HCT116 (cell line): Measurements from ENCODE around the gene EPN1. TPM values are rescaled to one million over a fixed set of nuclear protein-coding genes. Genes with fewer than 3 reads are reported as not detected.
"Not testable (repeated sequence)": the region's sequence is repeated elsewhere in the genome, so short reads cannot be mapped to it uniquely, and the experiment has no call there.

Source experiments
- ATAC-seq: fragments of 200-7000 bp; cut with Tn5 transposase; 2 replicates; pipeline ENCODE4 v1.9.1; 2020; ENCODE audit warnings: mild to moderate bottlenecking, moderate library complexity
- BruUV-seq: library from RNA; stranded (reverse); fragments of 400-500 nt; replicated peaks from 2 replicates; lab custom pipeline; 2021; lab: Mats Ljungman, UMichigan
- CTCF ChIA-PET: fragments of 300-600 bp; sonication (Branson Sonifier 250); formaldehyde crosslinking; loops from one replicate; lab custom pipeline; 2021; ENCODE audit warnings: antibody characterized with exemption; lab: Charles Lee
- POLR2A ChIA-PET: fragments of 300-600, 350-600 bp; sonication (Branson Sonifier 250); formaldehyde crosslinking; loops from one replicate; lab custom pipeline; 2021; ENCODE audit warnings: antibody characterized with exemption; lab: Charles Lee
- RAD21 ChIA-PET, 2 experiments: fragments of 300-600 bp; sonication (Branson Sonifier 250); formaldehyde crosslinking; loops; one replicate each; lab custom pipeline; 2023; ENCODE audit warnings: low total read pairs in 2 of 2; ENCODE audit not compliant: uncharacterized antibody in 2 of 2, unreplicated experiment in 2 of 2, low non-redundant PET in 1 of 2; lab: Charles Lee
- DNase-seq: peaks from one replicate; pipeline ENCODE4 v3.0.0-alpha.2; 2010; ENCODE audit warnings: low read depth, low spot score
- H2AFZ ChIP-seq: fragments of 200-600 bp; shearing (Covaris generic), sonication (generic); 2 replicates; pipeline ENCODE4 v1.6.1; 2017; ENCODE audit warnings: low read depth, mixed run types, mixed read lengths, antibody characterized with exemption, low read length; ENCODE audit not compliant: poor library complexity, severe bottlenecking
- H3K27ac ChIP-seq: 2 replicates; pipeline ENCODE4 v1.5.1; 2012; ENCODE audit warnings: low read depth, low read length
- H3K27me3 ChIP-seq: fragments of 200-600 bp; sonication (generic); 2 replicates; pipeline ENCODE4 v1.6.1; 2016; ENCODE audit warnings: mixed run types, low read length, mixed read lengths; ENCODE audit not compliant: insufficient read depth
- H3K36me3 ChIP-seq, 2 experiments: fragments of 200-500 bp in 1 of 2; fragments of 200-600 bp in 1 of 2; sonication (Bioruptor generic) in 1 of 2; sonication (generic) in 1 of 2; 2 replicates each; pipeline versions ENCODE4 v1.5.1 to v1.6.1; 2014 to 2016; ENCODE audit warnings: low read length in 2 of 2, inconsistent platforms in 1 of 2, mixed read lengths in 1 of 2, mixed run types in 1 of 2; ENCODE audit not compliant: insufficient read depth in 2 of 2, control insufficient read depth in 1 of 2
- H3K4me1 ChIP-seq, 2 experiments: fragments of 200-600 bp in 1 of 2; sonication (generic) in 1 of 2; 2 replicates each; pipeline versions ENCODE4 v1.5.1 to v1.6.1; 2012 to 2017; ENCODE audit warnings: low read length in 2 of 2, inconsistent platforms in 1 of 2, mild to moderate bottlenecking in 1 of 2, mixed read lengths in 1 of 2, mixed run types in 1 of 2, moderate library complexity in 1 of 2; ENCODE audit not compliant: insufficient read depth in 2 of 2, control insufficient read depth in 1 of 2
- H3K4me2 ChIP-seq: fragments of 200-600 bp; sonication (generic); 2 replicates; pipeline ENCODE4 v1.6.1; 2017; ENCODE audit warnings: mixed run types, low read length, mixed read lengths
- H3K4me3 ChIP-seq, 2 experiments: fragments of 200-600 bp in 1 of 2; sonication (generic) in 1 of 2; replicated peaks in 1 of 2; 2 replicates each; pipeline ENCODE4 v1.5.1; 2011 to 2016; ENCODE audit warnings: low read length in 2 of 2, control low read depth in 1 of 2, low read depth in 1 of 2, mild to moderate bottlenecking in 1 of 2, mixed read lengths in 1 of 2, mixed run types in 1 of 2
- H3K79me2 ChIP-seq: fragments of 200-600 bp; sonication (generic); 2 replicates; pipeline ENCODE4 v1.6.1; 2017; ENCODE audit warnings: mild to moderate bottlenecking, mixed run types, low read length, moderate library complexity, mixed read lengths; ENCODE audit not compliant: insufficient read depth
- H3K9ac ChIP-seq: fragments of 200-600 bp; sonication (generic); 2 replicates; pipeline ENCODE4 v1.6.1; 2016; ENCODE audit warnings: low read length, mixed read lengths
- H3K9me2 ChIP-seq: fragments of 200-600 bp; sonication (generic), shearing (Covaris generic); 2 replicates; pipeline ENCODE4 v1.6.1; 2017; ENCODE audit warnings: mixed run types, mild to moderate bottlenecking, moderate library complexity; ENCODE audit not compliant: insufficient read depth
- H3K9me3 ChIP-seq, 2 experiments: fragments of 200-500 bp in 1 of 2; fragments of 200-600 bp in 1 of 2; sonication (Bioruptor generic) in 1 of 2; sonication (generic) in 1 of 2; 2 replicates each; pipeline ENCODE4 v1.6.1; 2014 to 2017; ENCODE audit warnings: low read length in 2 of 2, mixed read lengths in 2 of 2, inconsistent platforms in 1 of 2, low read depth in 1 of 2, mild to moderate bottlenecking in 1 of 2, mixed run types in 1 of 2, moderate library complexity in 1 of 2; ENCODE audit not compliant: control insufficient read depth in 1 of 2, insufficient read depth in 1 of 2
- H4K20me1 ChIP-seq: fragments of 200-600 bp; sonication (generic), shearing (Covaris generic); 2 replicates; pipeline ENCODE4 v1.6.1; 2017; ENCODE audit warnings: mixed run types, mild to moderate bottlenecking, moderate library complexity; ENCODE audit not compliant: insufficient read depth
- CEBPB ChIP-seq: IDR thresholded peaks from 2 replicates; pipeline ENCODE4 v1.6.1; 2012; ENCODE audit warnings: low read depth
- EGR1 ChIP-seq: IDR thresholded peaks from 2 replicates; pipeline ENCODE4 v1.6.1; 2012; ENCODE audit warnings: low read depth
- ELF1 ChIP-seq: IDR thresholded peaks from 2 replicates; pipeline ENCODE4 v1.6.1; 2012; ENCODE audit warnings: low read depth, borderline replicate concordance
- EZH2 ChIP-seq: fragments of 200-600 bp; sonication (generic); IDR thresholded peaks from 2 replicates; pipeline ENCODE4 v1.6.1; 2017; ENCODE audit warnings: antibody characterized with exemption, mixed run types
- MAX ChIP-seq: IDR thresholded peaks from 2 replicates; pipeline ENCODE4 v1.6.1; 2012
- SP1 ChIP-seq: IDR thresholded peaks from 2 replicates; pipeline ENCODE4 v1.6.1; 2012; ENCODE audit warnings: low read depth
- TCF7L2 ChIP-seq: IDR thresholded peaks from 2 replicates; pipeline ENCODE4 v1.7.0; 2011; ENCODE audit warnings: borderline replicate concordance, inconsistent platforms; ENCODE audit not compliant: insufficient read depth, insufficient read length; ENCODE audit errors: extremely low read depth
- intact Hi-C: fragments of 100-400 bp; cut with micrococcal nuclease; formaldehyde crosslinking; loops from 2 replicates; pipeline ENCODE4 v1.10.0; 2022
- total RNA-seq: library from RNA; stranded (reverse); gene quantifications from one replicate; pipeline ENCODE4 v1.2.1, GENCODE V29; 2021; ENCODE audit not compliant: unreplicated experiment

Gene EPN1
- total RNA-seq, 1 experiment from 2014 or later = 122 TPM

GRCh38 chr19:55717879-55718711 is 43.1 kb downstream of the EPN1 start:
- not testable (repeated sequence) for DNase-seq

GRCh38 chr19:55720214-55720746 is 45.3 kb downstream of the EPN1 start:
- no peak for ATAC-seq
- H3K4me1 ChIP-seq = no peaks in the 10 kb centered on the region
- H3K36me3 ChIP-seq = no peaks in the 10 kb centered on the region
- no TSS peak for BruUV-seq
- no peak overlapping the region for H2AFZ ChIP-seq
- POLR2A ChIA-PET = no interaction called here
- TF ChIP-seq EGR1 = no peak
- no peak for TF ChIP-seq ELF1
- no peak for TF ChIP-seq TCF7L2
- TF ChIP-seq SP1 = no peak
- TF ChIP-seq CEBPB = no peak
- no peak for TF ChIP-seq MAX
- no peak for TF ChIP-seq EZH2
- TF ChIP-seq, all 23 proteins: peak for 0
- intact Hi-C loops = no loop called here
- Histone ChIP-seq H3K9ac (no peak overlapping the region), H3K4me2 (no peak overlapping the region), H4K20me1 (no peaks in the 10 kb centered on the region), H3K9me2 (no peaks in the 10 kb centered on the region), H3K27me3 (peaks cover 5% of the 10 kb centered on the region), H3K79me2 (no peaks in the 10 kb centered on the region), H3K9me3 (0 out of 4 replicates have a peak, but pooled peaks cover 0 to 4% of the 10 kb centered on the region in 2 experiments), H3K4me3 (no peak overlapping the region), H3K27ac (no peak overlapping the region)
- ChIA-PET RAD21 (no interaction called here), CTCF (interaction anchor here (1.7 kb wide), 1 partner anchor 16 kb away, joined by 4 read pairs; no protein-coding TSS in a partner anchor)
- no peak for DNase-seq

More at GRCh38 chr19:55717879-55718711, 43.1 kb downstream of the EPN1 start:
- H2AFZ ChIP-seq, H3K9ac ChIP-seq, H3K36me3 ChIP-seq, POLR2A ChIA-PET, BruUV-seq, intact Hi-C loops, H4K20me1 ChIP-seq, H3K27ac ChIP-seq, H3K4me3 ChIP-seq, H3K79me2 ChIP-seq, H3K4me2 ChIP-seq, H3K9me3 ChIP-seq, ATAC-seq, H3K4me1 ChIP-seq, H3K9me2 ChIP-seq, RAD21 ChIA-PET: not testable (repeated sequence)
- CTCF ChIA-PET = interaction anchor here (1.7 kb wide), 1 partner anchor 14 kb away, joined by 4 read pairs; no protein-coding TSS in a partner anchor
- peaks cover 11% of the 10 kb centered on the region for H3K27me3 ChIP-seq
